HepG2 (cell line): Measurements from ENCODE around the gene DMRT1. TPM values are rescaled to one million over a fixed set of nuclear protein-coding genes. Genes with fewer than 3 reads are reported as not detected.

Experiments used
- ATAC-seq: fragments of 200-7000 bp; cut with Tn5 transposase; 3 replicates; pipeline ENCODE4 v1.9.1; 2020; ENCODE audit warnings: mild to moderate bottlenecking, moderate library complexity
- BruUV-seq: library from RNA; stranded (reverse); fragments of 400-500 nt; replicated peaks from 2 replicates; lab custom pipeline; 2021; lab: Mats Ljungman, UMichigan
- CTCF ChIA-PET: fragments of 300-600 bp; formaldehyde crosslinking; extraction: SDS; loops from one replicate; lab custom pipeline; 2021; ENCODE audit warnings: low total read pairs, inconsistent platforms, low intra/inter-chr PET ratio; lab: Yijun Ruan, JAX
- POLR2A ChIA-PET: fragments of 350-600 bp; sonication (Branson Sonifier 250); formaldehyde crosslinking; loops from one replicate; lab custom pipeline; 2020; ENCODE audit warnings: antibody characterized with exemption, inconsistent platforms; lab: Yijun Ruan, JAX
- DNase-seq: peaks from one replicate; pipeline ENCODE4 v3.0.0-alpha.2; 2015; ENCODE audit warnings: low spot score
- FAIRE-seq: peaks from 3 replicates; lab custom pipeline; 2011; peaks lifted over from hg19 to GRCh38; lab: Jason Lieb, UNC
- H2AFZ ChIP-seq: one replicate; pipeline ENCODE4 v1.6.1; 2011; ENCODE audit warnings: low read length, inconsistent platforms
- H3K27ac ChIP-seq: fragments of 300-600 bp; 3 replicates; pipeline ENCODE4 v1.8.0; 2011; ENCODE audit warnings: mixed run types, mild to moderate bottlenecking, mixed read lengths, low read length, inconsistent platforms; ENCODE audit not compliant: insufficient read depth; ENCODE audit errors: extremely low read length
- H3K27me3 ChIP-seq, 2 experiments: fragments of 200-600 bp in 1 of 2; 2 replicates in 1 of 2; 3 replicates in 1 of 2; pipeline versions ENCODE4 v1.6.0 to v1.8.0; 2011; ENCODE audit warnings: low read length in 2 of 2, mild to moderate bottlenecking in 2 of 2, moderate library complexity in 2 of 2, inconsistent platforms in 1 of 2; ENCODE audit not compliant: insufficient read depth in 2 of 2, control insufficient read depth in 1 of 2
- H3K36me3 ChIP-seq, 2 experiments: fragments of 200-600 bp in 1 of 2; replicated peaks in 1 of 2; 2 replicates in 1 of 2; 3 replicates in 1 of 2; pipeline versions ENCODE4 v1.5.1 to v1.8.0; 2011; ENCODE audit warnings: low read length in 2 of 2, inconsistent platforms in 1 of 2; ENCODE audit not compliant: insufficient read depth in 2 of 2, control insufficient read depth in 1 of 2
- H3K4me1 ChIP-seq: 2 replicates; pipeline ENCODE4 v1.5.1; 2012; ENCODE audit warnings: low read length, inconsistent platforms; ENCODE audit not compliant: insufficient read depth
- H3K4me2 ChIP-seq: 2 replicates; pipeline ENCODE4 v1.6.0; 2011; ENCODE audit warnings: low read depth, low read length, inconsistent platforms
- H3K4me3 ChIP-seq, 3 experiments: fragments of 200-600 bp in 1 of 3; sonication (generic), shearing (Covaris generic) in 1 of 3; replicated peaks in 1 of 3; 2 replicates each; pipeline ENCODE4 v1.5.1; 2011 to 2016; ENCODE audit warnings: low read length in 3 of 3, inconsistent platforms in 2 of 3, low read depth in 2 of 3, mild to moderate bottlenecking in 2 of 3, control low read depth in 1 of 3, mixed read lengths in 1 of 3; ENCODE audit not compliant: insufficient read depth in 1 of 3
- H3K79me2 ChIP-seq: one replicate; pipeline ENCODE4 v1.6.1; 2011; ENCODE audit warnings: low read length, inconsistent platforms; ENCODE audit not compliant: insufficient read depth
- H3K9ac ChIP-seq: 2 replicates; pipeline ENCODE4 v1.6.0; 2011; ENCODE audit warnings: mild to moderate bottlenecking, low read depth, low read length, inconsistent platforms; ENCODE audit not compliant: insufficient read depth
- H3K9me3 ChIP-seq: 2 replicates; pipeline ENCODE4 v1.5.1; 2012; ENCODE audit warnings: mild to moderate bottlenecking, low read length
- H4K20me1 ChIP-seq: 2 replicates; pipeline ENCODE4 v1.6.0; 2011; ENCODE audit warnings: inconsistent platforms, mild to moderate bottlenecking, low read length, moderate library complexity; ENCODE audit not compliant: insufficient read depth
- AGO1 ChIP-seq: fragments of 200-400 bp; formaldehyde crosslinking; IDR thresholded peaks from 2 replicates; pipeline ENCODE4 v1.6.1; 2017; ENCODE audit warnings: mild to moderate bottlenecking, low read depth, low read length, moderate library complexity; ENCODE audit not compliant: poor library complexity, severe bottlenecking
- AGO2 ChIP-seq: fragments of 200-400 bp; formaldehyde crosslinking; optimal IDR thresholded peaks from 2 replicates; pipeline ENCODE3; 2017; ENCODE audit warnings: mild to moderate bottlenecking, low read depth, low read length, moderate library complexity
- HMG20B ChIP-seq: conservative IDR thresholded peaks from 2 replicates; pipeline ENCODE4 v1.6.1; 2016; ENCODE audit warnings: missing genetic modification reagents, missing compliant biosample characterization
- HNRNPH1 ChIP-seq: fragments of 200-400 bp; formaldehyde crosslinking; optimal IDR thresholded peaks from 2 replicates; pipeline ENCODE3; 2017; ENCODE audit warnings: mild to moderate bottlenecking, low read depth, low read length
- HOXA5 ChIP-seq: sonication (generic); formaldehyde crosslinking; IDR thresholded peaks from 2 replicates; pipeline ENCODE4 v1.4.0; 2020; ENCODE audit warnings: missing genetic modification reagents
- JUN ChIP-seq: sonication (generic); formaldehyde crosslinking; IDR thresholded peaks from 2 replicates; pipeline ENCODE4 v1.4.0; 2020; ENCODE audit warnings: mild to moderate bottlenecking, missing genetic modification reagents
- PREB ChIP-seq: sonication (generic); formaldehyde crosslinking; IDR thresholded peaks from 2 replicates; pipeline ENCODE4 v1.4.0; 2020; ENCODE audit warnings: missing genetic modification reagents
- ZNF160 ChIP-seq: sonication (generic); formaldehyde crosslinking; IDR thresholded peaks from 2 replicates; pipeline ENCODE4 v1.8.0; 2022; ENCODE audit warnings: mild to moderate bottlenecking, inconsistent platforms, missing genetic modification reagents
- ZNF414 ChIP-seq: sonication (generic); formaldehyde crosslinking; IDR thresholded peaks from 2 replicates; pipeline ENCODE4 v1.5.0; 2020; ENCODE audit warnings: missing genetic modification reagents
- ZNF468 ChIP-seq: sonication (generic); formaldehyde crosslinking; IDR thresholded peaks from 2 replicates; pipeline ENCODE4 v1.8.0; 2022; ENCODE audit warnings: mild to moderate bottlenecking, moderate library complexity, missing genetic modification reagents
- ZNF574 ChIP-seq: sonication (generic); formaldehyde crosslinking; IDR thresholded peaks from 2 replicates; pipeline ENCODE4 v1.4.0; 2020; ENCODE audit warnings: missing genetic modification reagents
- ZNF615 ChIP-seq: sonication (generic); formaldehyde crosslinking; IDR thresholded peaks from 2 replicates; pipeline ENCODE4 v1.5.0; 2020; ENCODE audit warnings: mild to moderate bottlenecking, missing genetic modification reagents, borderline replicate concordance
- ZNF710 ChIP-seq: sonication (generic); formaldehyde crosslinking; IDR thresholded peaks from 2 replicates; pipeline ENCODE4 v1.5.0; 2020; ENCODE audit warnings: mild to moderate bottlenecking, missing genetic modification reagents, borderline replicate concordance
- ZZZ3 ChIP-seq: sonication (generic); formaldehyde crosslinking; IDR thresholded peaks from 2 replicates; pipeline ENCODE4 v1.4.0; 2020; ENCODE audit warnings: missing genetic modification reagents, mild to moderate bottlenecking, borderline replicate concordance
- WGBS: methylation state at CpG from one replicate; pipeline ENCODE4 v1.1.6; 2017; ENCODE audit warnings: low lambda C conversion rate; 5-methylcytosine and 5-hydroxymethylcytosine counted together
- in situ Hi-C: cut with HindIII; loops from 2 replicates; pipeline ENCODE4 v1.10.0; 2017; ENCODE audit warnings: low pct_unique_long_range_greater_than_20kb; ENCODE audit not compliant: extremely low pct_ligation_motif_present
- intact Hi-C: fragments of 100-400 bp; cut with micrococcal nuclease; formaldehyde crosslinking; loops from one replicate; pipeline ENCODE4 v1.10.0; 2022; ENCODE audit not compliant: unreplicated experiment
- polyA plus RNA-seq, 8 experiments: library from polyadenylated mRNA; depleted of rRNA in 3 of 8; stranded (reverse) in 7 of 8; unstranded in 1 of 8; fragments of >200 nt; fragmentation: Illumina TruSeq in 4 of 8; extraction: Trizol in 4 of 8; gene quantifications; 2 replicates each; pipeline versions ENCODE4 v1.2.1 to v1.2.3, GENCODE V29; 2011 to 2016; ENCODE audit warnings: low read depth in 4 of 8, missing spikeins in 1 of 8, mixed read lengths in 1 of 8; ENCODE audit not compliant: insufficient read depth in 1 of 8
- total RNA-seq, 5 experiments: library from RNA; depleted of rRNA; stranded (reverse); fragments of >200 nt; fragmentation: Illumina TruSeq; extraction: Trizol; gene quantifications; 2 replicates each; pipeline ENCODE4 v1.2.3, GENCODE V29; 2016; ENCODE audit warnings: low read depth in 1 of 5

Gene DMRT1
- total and polyA plus RNA-seq, 2 of the 13 experiments (the other 11 are each of a cell fraction or from before 2014, with no cell fraction given) = not detected

- H4K20me1 ChIP-seq = no peaks in the 10 kb centered on the region
- no peaks in the 10 kb centered on the region for H3K27me3 ChIP-seq
- no peaks in the 10 kb centered on the region for H3K36me3 ChIP-seq
- no peaks in the 10 kb centered on the region for H3K79me2 ChIP-seq
- BruUV-seq = no TSS peak
- TF ChIP-seq ZNF710 (CRISPR knock-in tag) (no peak), ZNF468 (no peak), ZNF615 (CRISPR knock-in tag) (no peak), AGO2 (no peak), JUN (CRISPR knock-in tag) (no peak), PREB (CRISPR knock-in tag) (no peak), ZZZ3 (CRISPR knock-in tag) (no peak), ZNF414 (CRISPR knock-in tag) (no peak), HOXA5 (CRISPR knock-in tag) (no peak), ZNF160 (no peak), AGO1 (no peak), ZNF574 (CRISPR knock-in tag) (no peak), HMG20B (CRISPR knock-in tag) (no peak), HNRNPH1 (no peak)
- in situ Hi-C loops = loop anchor here (5.0 kb wide), 1 partner anchor 193 kb away; no protein-coding TSS in a partner anchor
- H3K4me3 ChIP-seq = no peak overlapping the region
- CTCF ChIA-PET = interaction anchor here (2.1 to 3.5 kb wide), 2 partner anchors 191 to 419 kb away, joined by 10 to 64 read pairs; no protein-coding TSS in a partner anchor
- intact Hi-C loops = loop anchor here (5.0 kb wide), 2 partner anchors 43 to 458 kb away; no protein-coding TSS in a partner anchor
- no peak overlapping the region for H2AFZ ChIP-seq
- H3K9ac ChIP-seq = no peak overlapping the region
- POLR2A ChIA-PET = no interaction called here
- FAIRE-seq (no peak), DNase-seq (no peak), ATAC-seq (no peak)
- no peak overlapping the region for H3K27ac ChIP-seq
- no peaks in the 10 kb centered on the region for H3K4me1 ChIP-seq
- no peak overlapping the region for H3K4me2 ChIP-seq
- H3K9me3 ChIP-seq = no peaks in the 10 kb centered on the region
- 91% methylated on average over 3 of the region's 3 CpGs for WGBS
Observed at GRCh38 chr9:805151-805550, 36.3 kb upstream of the DMRT1 start.
